Measurements from ENCODE around the gene NPLOC4.
A peak's percentile ranks its signal among the peaks of the same experiment; 100 is the strongest.
"Not testable (repeated sequence)": the region's sequence is repeated elsewhere in the genome, so short reads cannot be mapped to it uniquely, and the experiment has no call there.

NPLOC4 gene

DNA sequence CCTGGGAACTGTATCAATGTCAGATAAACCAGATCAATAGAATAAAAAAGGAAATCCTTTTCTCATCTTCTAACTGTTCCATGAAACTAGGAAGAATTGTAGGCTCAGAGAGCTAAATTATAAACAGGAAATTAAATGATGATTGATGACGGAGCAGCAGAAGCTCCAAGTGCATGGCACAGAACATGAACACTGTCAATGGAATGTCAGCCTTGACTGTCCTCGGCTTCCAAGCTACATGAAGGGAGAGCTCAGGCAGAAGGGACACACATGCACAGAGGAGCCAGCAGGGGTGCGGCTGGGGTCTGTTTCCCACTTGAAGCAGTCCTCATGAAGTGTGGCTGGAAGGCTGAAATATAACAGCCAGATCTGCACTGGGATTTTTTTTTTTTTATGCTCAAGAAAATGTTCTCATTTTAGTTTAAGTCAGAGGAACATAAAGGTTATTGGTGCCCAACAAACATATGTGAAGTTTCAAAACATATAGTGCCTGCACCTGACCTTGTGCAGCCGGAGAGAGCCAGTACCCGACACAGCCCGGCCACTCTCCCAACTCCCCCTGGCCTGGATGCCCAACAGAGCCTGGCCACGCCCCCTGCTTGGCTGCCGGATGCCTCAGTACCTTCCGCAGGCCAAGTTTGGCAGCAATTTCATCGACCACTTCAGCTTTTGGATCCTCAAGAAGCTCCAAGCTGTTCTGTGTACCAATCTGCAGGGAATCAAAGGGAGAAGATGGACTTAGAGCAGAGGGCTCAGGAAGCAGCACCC is 37.0 kb downstream of the NPLOC4 start:
- no peak for TF ChIP-seq CTCF (conservative IDR thresholded peaks at IDR 0.05; ENCODE audit: low read depth)
- no peak for DNase-seq (ENCODE audit: low spot score)
- ChIA-PET POLR2A (ENCODE audit: low non-redundant PET) (no interaction called here), CTCF (interaction anchor here (1.2 to 2.1 kb wide), 2 partner anchors 18 to 20 kb away, joined by 4 to 9 read pairs; no protein-coding TSS in a partner anchor)
- H3K27ac ChIP-seq, result peak overlapping the region; percentile 27

- ChIA-PET POLR2A (ENCODE audit: low non-redundant PET) (no interaction called here), CTCF (no interaction called here)
- peak overlapping the region; percentile 19 for H3K27ac ChIP-seq
- TF ChIP-seq CTCF (conservative IDR thresholded peaks at IDR 0.05; ENCODE audit: low read depth), result no peak
- DNase-seq (ENCODE audit: low spot score), result no peak
These were observed 43.6 kb downstream of the NPLOC4 start for GRCh38 chr17:81593105-81593871.

GRCh38 chr17:81591971-81592370 is 44.9 kb downstream of the NPLOC4 start:
- H3K27ac ChIP-seq, result peak overlapping the region; percentile 23; the same call in 1 of the 2 replicates
- DNase-seq (ENCODE audit: low spot score), result no peak
- POLR2A ChIA-PET (ENCODE audit: low non-redundant PET), result no interaction called here
- CTCF ChIA-PET, result no interaction called here
- no peak for TF ChIP-seq CTCF (conservative IDR thresholded peaks at IDR 0.05; ENCODE audit: low read depth)

DNA sequence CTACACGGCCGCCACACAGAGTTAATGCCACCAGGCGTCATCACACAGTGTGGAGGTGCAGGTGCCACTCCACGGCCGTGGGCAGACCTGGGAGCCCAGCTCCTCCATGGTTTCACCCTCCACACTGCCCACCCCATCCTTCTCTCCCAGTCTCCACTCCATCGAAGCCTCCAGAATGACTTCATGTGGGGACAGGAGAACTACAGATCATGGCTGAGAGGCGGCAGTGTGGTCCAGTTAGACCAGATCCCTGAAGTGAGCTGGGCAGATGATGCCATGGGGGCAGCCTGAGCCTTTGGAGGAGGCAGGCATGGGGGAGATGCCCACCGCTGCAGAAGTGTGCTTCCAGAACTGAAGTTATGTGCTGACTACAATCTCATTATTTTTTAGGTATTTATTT is 46.8 kb downstream of the NPLOC4 start:
- ChIA-PET CTCF (interaction anchor here (0.5 to 0.6 kb wide), 2 partner anchors 22 to 36 kb away, joined by 3 to 4 read pairs; no protein-coding TSS in a partner anchor), POLR2A (ENCODE audit: low non-redundant PET) (no interaction called here)
- TF ChIP-seq CTCF (conservative IDR thresholded peaks at IDR 0.05; ENCODE audit: low read depth), result no peak
- no peak overlapping the region for H3K27ac ChIP-seq
- no peak for DNase-seq (ENCODE audit: low spot score)

GRCh38 chr17:81589612-81590011 is 47.3 kb downstream of the NPLOC4 start:
- DNase-seq (ENCODE audit: low spot score), result no peak
- no peak for TF ChIP-seq CTCF (conservative IDR thresholded peaks at IDR 0.05; ENCODE audit: low read depth)
- no peak overlapping the region for H3K27ac ChIP-seq
- CTCF ChIA-PET, result interaction anchor here (0.5 kb wide), 1 partner anchor 22 kb away, joined by 4 read pairs; no protein-coding TSS in a partner anchor
- POLR2A ChIA-PET (ENCODE audit: low non-redundant PET), result no interaction called here

DNA sequence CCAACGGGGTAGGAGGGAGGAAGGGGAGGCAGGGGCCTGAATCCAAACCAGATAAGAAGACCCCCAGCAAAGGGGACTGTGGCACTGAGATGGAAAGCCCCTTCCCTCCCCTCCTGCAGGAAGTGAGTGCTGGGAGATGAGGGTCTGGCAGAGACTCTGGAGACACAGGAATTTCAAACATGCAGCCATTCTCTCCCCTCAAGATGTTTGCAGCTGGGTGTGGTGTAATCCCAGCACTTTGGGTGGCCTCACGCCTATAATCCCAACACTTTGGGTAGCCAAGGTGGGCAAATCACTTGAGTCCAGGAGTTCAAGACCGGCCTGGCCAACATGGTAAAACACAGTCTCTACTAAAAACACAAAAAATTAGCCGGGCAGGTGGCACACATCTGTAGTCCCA is 50.8 kb downstream of the NPLOC4 start:
- ChIA-PET POLR2A (ENCODE audit: low non-redundant PET) (no interaction called here), CTCF (no interaction called here)
- TF ChIP-seq CTCF (conservative IDR thresholded peaks at IDR 0.05; ENCODE audit: low read depth), result no peak
- DNase-seq (ENCODE audit: low spot score), result no peak
- peak overlapping the region; percentile 14; the same call in 1 of the 2 replicates for H3K27ac ChIP-seq

GRCh38 chr17:81584771-81585170 is 52.1 kb downstream of the NPLOC4 start:
- CTCF ChIA-PET, result not testable (repeated sequence)

More at GRCh38 chr17:81584771-81585170, 52.1 kb downstream of the NPLOC4 start:
- H3K27ac ChIP-seq; DNase-seq (ENCODE audit: low spot score): not testable (repeated sequence)
- POLR2A ChIA-PET (ENCODE audit: low non-redundant PET), result interaction anchor here (0.7 kb wide), 1 partner anchor 70 kb away, joined by 9 read pairs; no protein-coding TSS in a partner anchor
